Neural progenitor cell (in vitro differentiated cells): ENCODE results near the gene SMARCB1.

Source experiments
- EZH2 ChIP-seq: fragments of 200-600 bp; sonication (generic); IDR thresholded peaks from 2 replicates; pipeline ENCODE4 v1.6.1; 2017; ENCODE audit warnings: antibody characterized with exemption, mild to moderate bottlenecking, moderate library complexity
- EZH2phosphoT487 ChIP-seq: fragments of 200-600 bp; sonication (generic); IDR thresholded peaks from 2 replicates; pipeline ENCODE4 v1.6.1; 2017; ENCODE audit warnings: antibody characterized with exemption
- TF ChIP-seq, protein P1 (sequence below): fragments of 200-600 bp; sonication (generic); IDR thresholded peaks from 2 replicates; pipeline ENCODE4 v1.5.1; 2017; ENCODE audit warnings: antibody characterized with exemption, mild to moderate bottlenecking

DNA sequence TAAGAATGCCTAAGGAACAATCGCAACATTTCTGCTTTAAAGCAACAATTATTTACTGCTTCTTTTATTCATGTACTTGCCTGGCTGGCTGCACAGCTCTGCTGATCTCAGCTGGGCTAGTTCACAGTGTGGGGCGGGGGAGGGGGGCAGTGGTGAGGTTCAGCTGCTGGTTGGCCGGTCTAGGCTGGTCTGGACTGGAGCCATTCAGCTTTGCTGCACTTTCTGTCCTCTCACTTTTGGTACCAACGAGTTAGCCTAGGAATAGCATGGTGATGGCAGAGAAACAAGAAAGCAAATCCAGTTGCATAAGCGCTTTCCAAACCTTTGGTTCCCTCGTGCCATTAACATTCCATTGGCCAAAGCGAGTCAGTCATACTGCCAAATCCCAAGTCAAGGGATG lies 91.5 kb downstream of the SMARCB1 start:
- TF ChIP-seq, protein P1, sequence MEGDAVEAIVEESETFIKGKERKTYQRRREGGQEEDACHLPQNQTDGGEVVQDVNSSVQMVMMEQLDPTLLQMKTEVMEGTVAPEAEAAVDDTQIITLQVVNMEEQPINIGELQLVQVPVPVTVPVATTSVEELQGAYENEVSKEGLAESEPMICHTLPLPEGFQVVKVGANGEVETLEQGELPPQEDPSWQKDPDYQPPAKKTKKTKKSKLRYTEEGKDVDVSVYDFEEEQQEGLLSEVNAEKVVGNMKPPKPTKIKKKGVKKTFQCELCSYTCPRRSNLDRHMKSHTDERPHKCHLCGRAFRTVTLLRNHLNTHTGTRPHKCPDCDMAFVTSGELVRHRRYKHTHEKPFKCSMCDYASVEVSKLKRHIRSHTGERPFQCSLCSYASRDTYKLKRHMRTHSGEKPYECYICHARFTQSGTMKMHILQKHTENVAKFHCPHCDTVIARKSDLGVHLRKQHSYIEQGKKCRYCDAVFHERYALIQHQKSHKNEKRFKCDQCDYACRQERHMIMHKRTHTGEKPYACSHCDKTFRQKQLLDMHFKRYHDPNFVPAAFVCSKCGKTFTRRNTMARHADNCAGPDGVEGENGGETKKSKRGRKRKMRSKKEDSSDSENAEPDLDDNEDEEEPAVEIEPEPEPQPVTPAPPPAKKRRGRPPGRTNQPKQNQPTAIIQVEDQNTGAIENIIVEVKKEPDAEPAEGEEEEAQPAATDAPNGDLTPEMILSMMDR, result no peak
- no peak for TF ChIP-seq EZH2
- TF ChIP-seq EZH2phosphoT487, result no peak
